Chondrocyte (in vitro differentiated cells): ENCODE data around the gene GABRR2. TPM values are rescaled to one million over a fixed set of nuclear protein-coding genes. Genes with fewer than 3 reads are reported as not detected.

Source experiments
- DNase-seq: peaks from one replicate; pipeline ENCODE4 v3.0.0; 2021; ENCODE audit warnings: mixed read lengths, low spot score
- H3K27ac Mint-ChIP-seq: one replicate; pipeline ENCODE4 v1.8.0; 2021; ENCODE audit warnings: mild to moderate bottlenecking, moderate library complexity, mixed read lengths; ENCODE audit not compliant: unreplicated experiment
- H3K27me3 Mint-ChIP-seq: 2 replicates; pipeline ENCODE4 v1.8.0; 2021; ENCODE audit warnings: low read depth, mixed read lengths
- H3K36me3 Mint-ChIP-seq: 2 replicates; pipeline ENCODE4 v1.8.0; 2021; ENCODE audit warnings: low read depth, mixed read lengths
- H3K4me1 Mint-ChIP-seq: 2 replicates; pipeline ENCODE4 v1.8.0; 2021; ENCODE audit warnings: low read depth, mild to moderate bottlenecking, mixed read lengths
- H3K4me3 Mint-ChIP-seq: one replicate; pipeline ENCODE4 v1.8.0; 2021; ENCODE audit warnings: mild to moderate bottlenecking, moderate library complexity, mixed read lengths; ENCODE audit not compliant: unreplicated experiment
- H3K9me3 Mint-ChIP-seq: 2 replicates; pipeline ENCODE4 v1.8.0; 2021; ENCODE audit warnings: low read depth, mixed read lengths
- CTCF ChIP-seq: fragments of 200-600 bp; sonication (generic); IDR thresholded peaks from 2 replicates; pipeline ENCODE4 v1.5.0; 2021; ENCODE audit warnings: antibody characterized with exemption, mild to moderate bottlenecking, moderate library complexity
- total RNA-seq: library from RNA; stranded (reverse); gene quantifications from 3 replicates; pipeline ENCODE4 v1.2.1, GENCODE V29; 2021

GABRR2 gene
- total RNA-seq, 1 donor from 2014 or later = 0.57 TPM

- H3K4me3 Mint-ChIP-seq = no peak overlapping the region
- H3K27me3 Mint-ChIP-seq = peaks cover 13% of the 10 kb centered on the region
- TF ChIP-seq CTCF = no peak
- no peak for DNase-seq
- no peak overlapping the region for H3K27ac Mint-ChIP-seq
- no peaks in the 10 kb centered on the region for H3K4me1 Mint-ChIP-seq
- no peaks in the 10 kb centered on the region for H3K9me3 Mint-ChIP-seq
- H3K36me3 Mint-ChIP-seq = no peaks in the 10 kb centered on the region
Measured at GRCh38 chr6:89254569-89254968, 60.5 kb downstream of the GABRR2 start.

GRCh38 chr6:89252907-89253306 is 62.2 kb downstream of the GABRR2 start:
- Mint-ChIP-seq H3K27ac (no peak overlapping the region), H3K27me3 (peaks cover 18% of the 10 kb centered on the region), H3K36me3 (no peaks in the 10 kb centered on the region), H3K4me1 (no peaks in the 10 kb centered on the region), H3K4me3 (no peak overlapping the region), H3K9me3 (no peaks in the 10 kb centered on the region)
- no peak for DNase-seq
- TF ChIP-seq CTCF = no peak

GRCh38 chr6:89251976-89252375 is 63.1 kb downstream of the GABRR2 start:
- Mint-ChIP-seq H3K36me3 (no peaks in the 10 kb centered on the region), H3K4me3 (no peak overlapping the region)
- TF ChIP-seq CTCF = no peak

GRCh38 chr6:89251170-89251569 is 63.9 kb downstream of the GABRR2 start:
- peaks cover 26% of the 10 kb centered on the region for H3K27me3 Mint-ChIP-seq
- no peaks in the 10 kb centered on the region for H3K4me1 Mint-ChIP-seq
- no peak overlapping the region for H3K27ac Mint-ChIP-seq
- H3K9me3 Mint-ChIP-seq = peaks cover 5% of the 10 kb centered on the region
- DNase-seq = no peak
- no peaks in the 10 kb centered on the region for H3K36me3 Mint-ChIP-seq
- TF ChIP-seq CTCF = no peak
- no peak overlapping the region for H3K4me3 Mint-ChIP-seq

More at GRCh38 chr6:89251976-89252375, 63.1 kb downstream of the GABRR2 start:
- peaks cover 21% of the 10 kb centered on the region for H3K27me3 Mint-ChIP-seq
- H3K27ac Mint-ChIP-seq = no peak overlapping the region
- DNase-seq = no peak
- H3K9me3 Mint-ChIP-seq = peaks cover under 1% of the 10 kb centered on the region
- no peaks in the 10 kb centered on the region for H3K4me1 Mint-ChIP-seq

GRCh38 chr6:89250239-89250638 is 64.9 kb downstream of the GABRR2 start:
- Mint-ChIP-seq H3K9me3 (peaks cover 5% of the 10 kb centered on the region), H3K27me3 (peaks cover 34% of the 10 kb centered on the region), H3K4me3 (no peak overlapping the region), H3K4me1 (no peaks in the 10 kb centered on the region), H3K36me3 (no peaks in the 10 kb centered on the region), H3K27ac (no peak overlapping the region)
- no peak for DNase-seq
- TF ChIP-seq CTCF = no peak
